Left colon (tissue), 2 donors: Measurements from ENCODE around the gene OR10H5. TPM values are rescaled to one million over a fixed set of nuclear protein-coding genes. Genes with fewer than 3 reads are reported as not detected.
"Not testable (repeated sequence)": the region's sequence is repeated elsewhere in the genome, so short reads cannot be mapped to it uniquely, and the experiment has no call there.

ENCODE experiments used
- ATAC-seq: fragments of 200-7000 bp; cut with Tn5 transposase; one replicate; pipeline ENCODE4 v1.9.1; 2020; ENCODE audit warnings: mild to moderate bottlenecking, moderate library complexity
- DNase-seq, 2 donors: peaks; one replicate each; pipeline ENCODE4 v3.0.0-alpha.2; 2020
- intact Hi-C, 2 donors: fragments of 100-400 bp; cut with DNase I in 1 of 2; cut with micrococcal nuclease in 1 of 2; formaldehyde crosslinking; loops; one replicate each; pipeline versions ENCODE4 v1.11.2 to v1.14.0; 2022; cut with DNase I, micrococcal nuclease
- total RNA-seq, 2 donors: library from RNA; stranded (reverse); fragmentation: NEBNext Ultra II Directional; extraction: Animal tissue kit (Norgen Biotek cat#: 25700); gene quantifications; one replicate each; pipeline ENCODE4 v1.2.1, GENCODE V29; 2021
- donor health status: DM: no; HTN: no; CAD: no.
- donor health status: DM: yes; HTN: yes; CAD: no.

OR10H5 gene
- total RNA-seq, 2 donors from 2014 or later = not detected

- intact Hi-C loops = no loop called here
- ATAC-seq (peak; percentile 52), DNase-seq (no peak)
These were observed 2.6 kb downstream of the OR10H5 start for GRCh38 chr19:15790096-15790495.

- DNase-seq, ATAC-seq, intact Hi-C loops: not testable (repeated sequence)
These were observed 6.8 kb downstream of the OR10H5 start for GRCh38 chr19:15794279-15794678.

GRCh38 chr19:15810335-15810734 lies 22.9 kb downstream of the OR10H5 start:
- intact Hi-C loops = no loop called here
- DNase-seq (peak in 1 of 2 donors; percentile 43), ATAC-seq (peak; percentile 93)

GRCh38 chr19:15811476-15811875 lies 24.0 kb downstream of the OR10H5 start:
- intact Hi-C loops = no loop called here
- ATAC-seq (no peak), DNase-seq (no peak)

- peak; percentile 69 for ATAC-seq
These were observed 24.7 kb downstream of the OR10H5 start for GRCh38 chr19:15812060-15812722.

GRCh38 chr19:15813916-15814315 lies 26.5 kb downstream of the OR10H5 start:
- intact Hi-C loops = no loop called here
- ATAC-seq (no peak), DNase-seq (no peak)

More at GRCh38 chr19:15812060-15812722, 24.7 kb downstream of the OR10H5 start:
- DNase-seq = peak; percentile 19 to 30
- intact Hi-C loops = no loop called here

- intact Hi-C loops = no loop called here
- no peak for ATAC-seq
These were observed 27.8 kb downstream of the OR10H5 start, which contains the start of gene OR10H1 for GRCh38 chr19:15815306-15815705. Gene OR10H1, minus strand, starts transcription at chr19:15815664. Its CDS starts 7,627 bp downstream, at chr19:15808037.

GRCh38 chr19:15820646-15821045 lies 33.2 kb downstream of the OR10H5 start:
- intact Hi-C loops = no loop called here
- ATAC-seq (no peak), DNase-seq (no peak)

More at GRCh38 chr19:15815306-15815705, 27.8 kb downstream of the OR10H5 start, which contains the start of gene OR10H1:
- DNase-seq = no peak

GRCh38 chr19:15825753-15826152 lies 38.3 kb downstream of the OR10H5 start:
- DNase-seq = no peak
- no peak for ATAC-seq
- intact Hi-C loops = no loop called here

- no peak for DNase-seq
- no peak for ATAC-seq
These were observed 40.7 kb downstream of the OR10H5 start for GRCh38 chr19:15828121-15828610.

GRCh38 chr19:15828611-15829305 lies 41.3 kb downstream of the OR10H5 start:
- intact Hi-C loops = not testable (repeated sequence)
- DNase-seq = peak in 1 of 2 donors; percentile 31
- peak; percentile 58 for ATAC-seq

More at GRCh38 chr19:15828121-15828610, 40.7 kb downstream of the OR10H5 start:
- intact Hi-C loops = no loop called here

GRCh38 chr19:15829306-15829698 lies 41.8 kb downstream of the OR10H5 start:
- DNase-seq = no peak
- intact Hi-C loops = no loop called here

GRCh38 chr19:15829786-15830185 lies 42.3 kb downstream of the OR10H5 start:
- DNase-seq = no peak
- intact Hi-C loops = no loop called here
- no peak for ATAC-seq

More at GRCh38 chr19:15829306-15829698, 41.8 kb downstream of the OR10H5 start:
- no peak for ATAC-seq

GRCh38 chr19:15831626-15832025 lies 44.2 kb downstream of the OR10H5 start:
- intact Hi-C loops = no loop called here
- no peak for ATAC-seq
- DNase-seq = no peak

- DNase-seq, intact Hi-C loops, ATAC-seq: not testable (repeated sequence)
These were observed 46.8 kb downstream of the OR10H5 start for GRCh38 chr19:15834232-15834631.

- peak; percentile 21 for ATAC-seq
- intact Hi-C loops = not testable (repeated sequence)
- DNase-seq = peak in 1 of 2 donors; percentile 22
These were observed 48.3 kb downstream of the OR10H5 start for GRCh38 chr19:15835565-15836329.

GRCh38 chr19:15836330-15837220 lies 49.1 kb downstream of the OR10H5 start:
- ATAC-seq = peak; percentile 95
- intact Hi-C loops = no loop called here

GRCh38 chr19:15837221-15837731 lies 49.8 kb downstream of the OR10H5 start:
- intact Hi-C loops = no loop called here
- peak in 1 of 2 donors; percentile 72 for DNase-seq
- peak; percentile 55 for ATAC-seq

More at GRCh38 chr19:15836330-15837220, 49.1 kb downstream of the OR10H5 start:
- peak; percentile 97 to 98 for DNase-seq
